Measurements from ENCODE around the gene GBX2.

Gene GBX2

DNA sequence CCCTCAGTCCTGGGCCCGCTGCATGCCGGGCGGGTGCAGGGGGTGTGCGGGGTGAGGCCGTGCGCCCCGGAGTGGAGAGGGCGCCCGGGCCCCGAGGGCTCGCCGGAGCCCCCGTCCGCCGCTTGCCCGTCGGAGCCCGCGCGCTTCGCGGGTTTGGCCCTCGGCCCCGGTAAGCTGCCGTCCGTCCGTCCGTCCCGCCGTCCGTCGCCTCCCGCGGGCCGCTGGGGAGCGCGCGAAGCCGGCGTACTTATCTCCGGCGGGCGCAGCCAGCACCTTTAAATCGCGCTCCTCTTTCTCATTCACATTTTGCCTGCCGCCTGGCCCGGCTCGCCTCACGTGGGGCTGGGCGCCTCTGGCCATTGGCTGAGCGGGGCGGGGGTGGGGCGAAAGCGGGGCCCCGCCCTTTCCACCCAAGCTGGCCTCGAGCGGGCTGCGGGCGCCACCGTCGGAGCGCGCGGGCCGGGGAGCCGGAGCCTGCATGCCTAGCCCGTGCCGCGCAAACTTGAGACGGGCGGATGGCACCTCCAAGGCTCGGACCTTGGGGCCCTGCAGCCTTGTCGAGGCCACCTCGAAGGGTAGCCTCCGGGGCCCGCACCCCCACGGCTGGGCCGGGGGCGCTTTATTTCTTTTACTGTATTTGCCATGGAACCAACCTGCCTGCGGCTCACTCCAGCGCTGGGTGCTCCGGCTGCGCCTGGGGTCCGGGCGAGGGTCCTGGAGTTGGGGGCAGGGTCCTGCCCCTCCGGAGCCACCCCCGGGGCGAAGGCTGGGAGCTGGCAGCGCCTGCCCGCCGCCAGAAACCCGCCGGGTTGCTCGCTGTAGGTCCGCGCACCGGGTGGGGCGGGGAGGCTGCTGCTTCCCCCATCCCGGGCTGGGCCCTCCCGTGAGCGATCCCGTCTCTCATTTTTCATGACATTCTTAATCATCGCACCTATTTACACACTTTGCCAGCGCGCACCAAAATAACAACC is at the start of gene GBX2:
Gene GBX2 (minus strand): TSS at position 277 of the 971 bp plus-strand sequence. CDS start 415 bp downstream, outside the sequence.
- DNase-seq, result peak; percentile 73

DNA sequence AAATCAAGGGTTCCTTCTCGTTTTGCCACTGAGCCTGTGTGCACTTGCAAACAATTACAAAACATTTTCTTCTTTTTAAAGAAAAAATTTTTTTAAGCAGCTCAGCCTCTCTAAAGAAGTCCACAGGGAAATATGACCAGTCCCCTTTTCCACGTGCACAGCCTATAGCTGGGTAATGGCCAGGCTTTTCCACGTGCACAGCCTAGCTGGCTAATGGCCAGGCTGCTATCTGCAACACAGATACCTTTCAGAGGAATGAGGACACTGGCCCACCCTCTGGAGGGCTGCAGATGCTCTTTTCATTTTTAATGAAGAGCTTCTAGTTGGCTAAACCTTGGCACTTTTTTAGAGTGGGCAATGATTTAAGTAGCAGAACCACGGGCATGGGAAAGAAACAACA is 49.7 kb upstream of the GBX2 start:
- peak; percentile 59 for DNase-seq

DNA sequence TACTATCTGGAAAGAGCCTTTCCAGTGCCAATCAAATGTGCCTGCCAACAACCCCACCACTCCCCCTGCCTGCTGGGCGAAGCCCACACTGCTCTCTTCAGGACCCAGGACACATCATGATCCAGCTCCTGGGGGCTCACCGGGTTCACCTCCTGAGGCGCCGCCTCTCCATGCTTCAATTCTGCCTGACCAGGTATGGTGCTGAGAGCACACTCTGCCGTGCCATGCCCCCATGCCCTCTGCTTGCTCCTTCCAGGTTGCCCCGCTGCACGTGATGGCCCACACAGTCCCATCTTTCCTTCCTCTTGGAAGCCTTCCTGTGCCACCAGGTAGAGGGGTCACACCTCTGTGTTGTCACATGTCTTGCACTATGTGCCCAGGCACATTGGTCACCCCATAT is 48.5 kb upstream of the GBX2 start:
- DNase-seq, result no peak

DNA sequence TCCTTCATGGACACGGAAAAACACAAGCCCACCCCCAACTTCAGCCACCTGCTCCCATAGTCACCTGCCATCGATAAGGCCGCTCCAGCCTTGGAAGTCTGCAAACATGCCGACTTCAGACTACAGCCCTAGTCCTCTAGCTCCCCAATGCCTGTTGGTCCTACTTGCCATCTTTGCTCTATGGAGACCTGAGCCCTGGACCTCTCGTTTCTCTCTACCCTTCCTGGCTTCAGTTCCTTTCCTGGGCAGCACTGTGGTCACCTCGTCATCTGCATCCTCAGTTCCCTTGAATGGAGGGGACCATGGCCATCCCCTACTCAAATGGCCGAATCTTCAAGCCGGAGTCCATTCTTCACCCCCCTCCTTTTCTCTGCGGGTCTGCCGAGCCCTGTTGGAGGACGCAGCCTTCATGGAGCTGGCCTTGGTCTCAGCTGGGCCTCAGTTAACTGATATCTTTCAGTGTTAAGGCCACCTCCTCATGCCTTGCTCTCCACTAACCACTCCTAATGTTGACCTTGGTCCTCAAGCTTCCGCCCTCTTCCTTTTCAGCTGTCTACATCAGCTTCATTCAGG is 47.7 kb upstream of the GBX2 start:
- DNase-seq, result no peak

DNA sequence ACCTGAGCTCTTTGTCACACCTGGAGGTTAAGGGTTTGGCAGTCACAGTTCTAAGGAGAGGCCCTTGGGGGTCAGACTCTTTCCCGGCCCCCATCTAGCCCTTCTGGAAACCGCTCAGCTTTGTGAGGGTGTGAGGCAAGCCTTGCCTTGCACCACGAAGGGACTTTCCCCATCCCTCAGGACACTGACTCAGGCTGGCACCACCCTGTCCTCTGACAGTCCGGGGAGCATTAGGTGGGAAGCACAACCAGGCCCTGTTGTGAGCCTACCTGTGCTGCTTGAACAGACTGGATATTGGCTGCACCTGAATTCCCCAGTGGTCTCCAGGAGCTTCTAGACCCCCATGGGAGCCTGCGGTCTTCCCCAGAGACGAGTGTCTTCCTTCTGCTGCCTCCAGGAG is 47.0 kb upstream of the GBX2 start:
- no peak for DNase-seq

DNA sequence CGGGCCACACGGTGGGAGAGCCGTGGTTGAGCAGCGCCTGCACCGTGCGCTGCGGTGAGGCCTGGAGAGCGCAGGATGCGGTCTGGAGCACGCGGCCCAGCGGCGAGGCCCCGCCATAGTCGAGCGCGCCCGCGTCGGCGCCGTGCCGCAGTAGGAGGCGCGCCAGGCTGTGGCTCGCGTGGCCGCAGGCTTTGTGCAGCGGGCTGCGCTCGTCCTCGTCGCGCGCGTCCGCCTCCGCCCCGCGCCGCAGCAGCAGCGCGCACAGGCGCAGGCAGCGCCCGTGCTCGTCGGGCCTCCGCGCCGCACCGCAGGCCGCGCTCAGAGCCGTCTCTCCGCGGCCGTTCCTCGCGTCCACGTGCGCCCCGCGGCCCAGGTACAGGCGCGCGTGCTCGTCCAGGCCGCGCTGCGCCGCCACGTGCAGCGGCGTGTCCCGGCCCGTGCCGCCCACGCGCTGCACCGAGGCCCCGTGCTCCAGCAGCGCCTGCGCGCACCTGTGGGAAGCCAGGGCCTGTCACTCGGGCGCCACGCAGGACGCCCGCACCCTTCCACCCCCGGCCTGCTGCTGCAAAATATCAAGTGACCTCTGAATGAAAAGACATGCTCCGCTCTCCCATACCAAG is 46.3 kb upstream of the GBX2 start:
- DNase-seq, result no peak

DNA sequence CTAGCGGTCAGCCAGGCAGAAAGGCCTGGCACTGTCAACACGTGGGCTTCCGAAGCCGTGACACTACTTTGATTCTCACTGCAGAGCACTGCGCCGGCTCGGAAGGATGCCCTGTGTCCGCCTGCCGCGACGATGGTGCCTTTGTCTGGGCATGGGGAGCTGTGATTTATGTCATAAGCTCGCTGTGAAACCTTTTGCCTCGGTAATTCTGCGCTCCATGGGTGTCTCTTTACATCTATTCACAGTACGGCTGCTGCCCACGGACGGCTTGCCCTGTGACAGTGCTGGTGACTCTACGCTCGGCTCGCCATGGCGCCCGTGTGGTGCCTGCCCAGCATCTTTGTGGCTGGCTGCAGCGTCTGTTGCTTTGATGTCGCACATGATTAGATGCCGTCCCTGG is 43.1 kb upstream of the GBX2 start:
- no peak for DNase-seq

DNA sequence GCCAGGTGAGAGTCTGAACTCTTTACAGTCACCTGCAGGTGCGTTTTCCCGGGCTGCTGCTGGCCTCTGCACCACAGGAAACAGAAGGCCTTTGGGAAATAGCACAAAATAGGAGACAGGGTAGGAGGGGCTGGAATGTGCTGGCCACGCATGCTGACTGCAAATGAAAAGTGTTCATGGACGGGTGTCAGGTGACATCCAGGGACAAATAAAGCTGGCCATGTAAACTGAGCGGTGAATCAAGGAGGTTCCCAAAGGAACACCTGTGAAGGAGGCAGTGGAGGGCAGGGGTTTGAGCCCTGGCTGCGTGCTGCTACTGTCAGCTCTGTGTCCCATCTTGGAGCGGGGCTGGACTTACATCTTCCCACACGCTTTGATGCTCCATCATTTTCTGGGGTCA is 42.4 kb upstream of the GBX2 start:
- DNase-seq, result no peak

DNA sequence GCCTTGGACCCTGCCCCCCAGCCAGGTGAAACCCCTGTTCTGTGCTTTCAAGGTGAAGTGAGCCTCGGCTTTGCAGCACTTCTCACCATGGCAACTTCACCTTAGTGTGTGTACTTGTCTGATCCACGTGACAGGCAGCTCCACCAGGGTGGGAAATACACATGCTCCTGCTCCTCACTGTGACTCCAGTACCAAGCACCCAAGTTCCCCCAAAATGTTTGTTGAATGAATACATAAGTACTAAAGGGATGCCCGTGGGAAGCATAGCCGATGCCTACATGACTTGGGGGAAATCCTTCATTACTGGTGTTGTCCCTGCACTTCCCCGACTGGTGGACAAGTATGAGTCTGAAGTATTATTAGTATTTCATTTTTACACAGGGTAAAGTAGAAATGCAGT is 41.8 kb upstream of the GBX2 start:
- DNase-seq, result no peak

DNA sequence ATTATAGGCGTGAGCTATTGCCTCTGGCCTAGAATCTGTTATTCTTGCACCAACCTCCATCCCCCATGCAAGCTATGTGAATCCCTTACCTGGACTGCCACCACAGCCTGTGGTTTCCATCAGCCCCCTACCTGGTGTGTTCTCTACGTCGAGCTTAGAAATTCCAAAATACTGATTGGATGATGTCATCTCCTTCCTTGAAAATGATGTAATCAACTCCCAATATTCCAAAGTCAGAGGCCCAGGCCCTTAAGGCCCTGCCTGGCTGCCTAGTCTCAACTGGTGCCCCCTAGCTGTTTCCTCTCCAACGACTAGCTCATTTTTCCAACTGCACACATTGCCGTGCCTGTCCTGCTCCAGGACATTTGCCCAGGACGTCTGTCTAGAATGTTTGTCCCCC is 41.3 kb upstream of the GBX2 start:
- DNase-seq, result no peak

DNA sequence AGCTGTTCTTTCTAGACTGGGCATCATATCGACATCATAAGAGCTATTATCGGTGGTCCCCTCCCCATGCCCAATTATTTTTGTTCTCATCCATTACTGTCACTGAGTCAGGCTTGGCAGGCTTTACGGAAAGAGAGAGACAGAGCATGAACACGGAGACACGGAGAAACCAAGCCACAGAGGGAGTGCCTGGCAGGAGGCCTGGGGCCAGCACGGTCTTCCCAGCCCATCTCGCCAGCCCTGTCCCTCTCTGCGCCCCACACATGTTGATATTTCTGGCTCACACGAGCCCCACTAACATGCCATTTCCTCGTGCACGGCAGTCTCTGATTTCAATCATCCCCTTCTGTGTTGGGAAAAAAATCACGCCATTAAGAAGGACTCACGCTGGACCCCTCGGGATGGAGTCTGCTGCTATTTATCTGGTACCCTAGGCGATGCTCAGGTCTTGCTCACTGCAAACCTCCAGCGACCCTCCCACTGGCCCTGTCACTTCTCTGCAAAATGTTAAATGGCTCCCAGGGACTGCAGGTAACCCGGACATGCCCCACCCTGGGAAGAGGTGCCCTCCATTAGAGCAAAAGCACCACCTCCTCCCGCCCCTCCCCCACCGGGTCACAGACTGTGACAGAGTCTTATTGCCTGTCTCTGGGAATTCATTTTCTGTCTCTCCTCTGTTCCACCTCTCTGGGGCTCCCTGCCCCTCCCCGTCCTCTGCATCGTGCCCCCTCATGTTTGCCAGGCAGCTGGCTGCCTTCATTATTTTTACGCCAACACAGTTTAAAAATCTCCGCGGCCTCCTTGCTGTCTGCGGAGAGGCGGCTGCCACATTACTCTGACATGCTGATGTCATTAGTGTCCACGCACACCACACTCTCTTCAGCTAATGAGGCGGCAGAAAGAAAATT is 40.1 kb upstream of the GBX2 start:
- no peak for DNase-seq

DNA sequence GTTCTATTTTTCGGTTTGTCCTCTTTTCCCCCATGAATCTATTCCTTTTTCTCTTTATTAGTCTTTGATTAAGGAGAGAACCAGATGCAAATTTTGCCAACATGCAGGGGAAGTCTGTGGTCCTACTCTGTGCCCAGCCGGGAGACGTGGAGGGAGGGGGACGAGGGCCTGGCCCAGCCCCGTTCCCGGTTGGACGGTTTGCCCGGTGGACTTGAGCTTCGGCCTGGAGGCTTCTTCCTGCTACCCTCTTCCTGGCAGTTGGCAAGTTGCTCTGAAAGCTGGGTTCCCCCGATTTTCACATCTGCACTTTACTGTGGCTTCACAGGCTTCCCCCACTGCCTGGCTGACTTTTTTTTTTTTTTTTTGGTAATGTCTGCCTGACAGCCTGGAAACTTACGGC is 39.3 kb upstream of the GBX2 start:
- no peak for DNase-seq

DNA sequence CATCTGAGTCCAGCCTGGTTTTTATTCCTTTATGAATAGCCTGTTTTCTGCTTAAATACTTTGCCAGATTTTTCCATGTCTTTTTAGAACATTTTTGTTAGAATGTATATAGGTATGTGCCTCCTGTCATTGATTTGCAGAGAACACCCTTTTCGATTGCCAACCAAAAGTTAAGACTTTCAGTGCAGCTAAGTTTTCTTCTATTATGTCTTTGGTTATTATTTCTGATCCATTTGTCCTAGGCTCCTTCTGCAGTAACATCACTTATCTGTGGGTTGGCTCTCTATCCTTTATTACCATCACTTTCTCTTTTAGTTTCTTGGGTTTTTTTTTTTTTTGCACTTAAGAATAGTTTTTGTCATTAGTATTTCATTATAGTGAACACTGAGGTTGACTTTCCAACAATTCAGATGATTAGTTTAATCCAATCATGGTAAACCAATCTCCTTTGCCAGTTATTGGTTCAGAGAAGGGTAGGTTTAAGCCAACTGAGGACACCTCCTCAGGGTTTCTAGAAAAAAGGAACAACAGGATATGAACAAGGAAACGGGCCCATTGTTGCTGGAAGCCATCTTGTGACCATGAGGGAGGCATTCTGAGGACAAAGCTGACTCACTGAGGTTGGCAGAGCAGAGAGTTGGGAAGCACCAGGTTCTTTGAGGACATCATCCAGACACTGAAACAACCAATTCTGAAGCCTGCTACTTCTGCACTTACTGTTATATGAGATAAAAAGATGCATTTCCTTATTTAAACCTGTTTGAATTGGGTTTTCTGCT is 37.9 kb upstream of the GBX2 start:
- no peak for DNase-seq

DNA sequence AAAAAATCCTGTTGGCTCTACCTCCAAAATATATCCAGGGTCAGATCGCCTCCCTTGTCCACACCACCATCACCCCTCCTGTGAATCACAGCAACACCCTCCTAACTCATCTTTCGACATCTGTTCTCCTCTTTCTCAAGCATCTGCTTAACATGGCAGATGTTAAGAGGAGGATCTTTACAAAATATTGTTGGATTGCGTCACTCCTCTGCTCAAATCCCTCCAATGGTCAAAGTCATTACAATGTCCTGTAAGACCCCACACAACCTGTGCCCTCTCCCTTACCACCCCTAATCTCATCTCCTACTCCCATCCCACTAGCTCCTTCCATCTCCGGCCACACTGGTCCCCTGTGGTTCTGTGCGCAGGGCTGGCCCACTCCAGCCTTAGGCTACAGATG is 36.8 kb upstream of the GBX2 start:
- peak; percentile 6 for DNase-seq

DNA sequence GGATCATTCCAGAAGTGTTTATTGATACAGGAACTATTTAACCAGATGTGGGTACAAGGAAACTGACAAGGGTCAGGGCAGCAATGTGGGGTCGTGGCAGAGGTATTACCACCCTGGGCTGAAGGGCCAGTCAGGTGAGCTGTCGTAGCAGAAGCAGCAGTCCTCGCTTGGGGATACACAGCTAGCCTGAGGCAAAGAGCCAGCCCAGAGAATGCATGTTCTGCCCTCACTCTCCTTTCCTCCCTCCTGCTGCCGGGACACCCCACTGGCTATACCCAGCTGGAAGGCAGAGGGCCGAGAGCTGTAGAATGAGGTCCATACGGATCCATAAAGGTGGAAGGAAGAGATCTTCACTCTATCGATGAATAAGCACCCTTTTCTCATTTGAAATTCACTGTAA is 32.2 kb upstream of the GBX2 start:
- DNase-seq, result no peak

DNA sequence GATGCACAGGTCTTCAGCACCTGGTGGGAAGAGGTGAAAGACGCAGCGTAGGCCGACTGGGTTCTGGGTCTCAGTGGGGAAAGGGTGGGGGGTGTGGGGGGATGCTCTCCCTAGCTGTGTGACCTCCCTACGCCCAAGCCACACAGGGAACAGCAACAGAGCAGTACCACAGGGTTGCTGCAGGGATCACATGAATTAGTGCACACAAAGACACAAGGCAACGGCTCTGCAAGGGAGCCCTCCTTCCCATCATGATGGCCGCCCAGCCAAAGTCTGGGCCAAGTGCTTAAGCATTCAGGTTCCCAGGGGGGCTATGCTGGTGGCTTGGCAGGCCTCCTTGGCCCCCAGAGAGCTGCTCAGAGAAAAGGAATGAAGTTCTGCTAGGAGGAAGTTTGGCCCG is 28.2 kb upstream of the GBX2 start:
- no peak for DNase-seq

DNA sequence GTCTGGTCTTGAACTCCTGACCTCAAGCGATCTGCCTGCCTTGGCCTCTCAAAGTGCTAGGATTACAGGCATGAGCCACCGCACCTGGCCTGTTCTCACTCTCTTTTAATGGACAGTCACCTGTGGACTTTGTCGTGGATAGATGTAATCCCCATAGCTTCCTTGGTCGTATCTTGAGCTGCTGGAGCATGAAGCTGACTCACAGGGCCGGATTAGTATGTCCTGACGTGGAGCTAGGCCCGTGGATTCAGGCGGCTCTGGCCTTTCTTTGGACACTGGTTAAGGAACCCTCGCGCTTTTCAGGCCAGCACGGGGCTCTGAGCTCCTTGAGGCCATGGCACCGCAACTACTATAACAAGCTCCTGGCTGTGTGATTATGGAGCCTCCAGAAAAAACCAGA is 27.5 kb upstream of the GBX2 start:
- DNase-seq, result no peak

DNA sequence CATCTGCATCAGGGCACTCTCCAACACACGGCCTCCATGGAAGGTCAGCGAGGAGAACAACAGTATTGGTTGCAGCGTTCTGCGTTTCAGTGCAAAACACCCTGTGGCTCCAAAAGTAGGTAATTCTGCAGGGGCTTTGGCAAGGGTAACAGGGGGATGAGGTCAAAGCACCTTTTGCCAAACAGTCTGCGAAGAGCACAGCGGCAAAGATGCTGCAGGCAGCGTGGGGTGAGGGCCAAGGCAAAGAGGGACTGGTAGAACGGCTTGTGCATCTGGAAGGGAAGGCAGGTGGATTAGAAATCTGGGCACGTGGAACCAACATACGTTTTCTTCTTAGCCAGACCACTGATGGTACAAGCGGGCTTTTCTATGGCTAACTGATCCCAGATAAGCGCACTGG is 26.6 kb upstream of the GBX2 start:
- no peak for DNase-seq

DNA sequence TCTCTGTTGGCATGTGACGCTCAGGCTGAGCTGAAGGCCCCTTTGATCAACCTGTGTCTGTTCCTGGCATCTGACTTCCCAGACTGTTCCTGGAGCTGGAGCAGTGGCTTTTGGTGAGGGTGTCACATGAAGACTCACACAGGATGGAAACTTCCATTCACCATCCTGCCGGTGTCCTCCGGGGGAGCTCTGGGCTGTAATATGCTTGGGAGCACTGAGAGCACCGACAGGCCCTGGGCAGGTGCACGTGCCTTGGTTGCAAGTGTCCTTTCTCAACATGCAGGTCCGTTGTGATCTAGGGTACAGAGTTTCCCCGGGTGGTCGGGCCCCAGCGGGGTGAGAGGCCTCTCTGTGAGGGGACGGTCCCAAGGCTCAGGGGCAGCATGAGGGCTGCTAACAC is 24.8 kb upstream of the GBX2 start:
- no peak for DNase-seq

DNA sequence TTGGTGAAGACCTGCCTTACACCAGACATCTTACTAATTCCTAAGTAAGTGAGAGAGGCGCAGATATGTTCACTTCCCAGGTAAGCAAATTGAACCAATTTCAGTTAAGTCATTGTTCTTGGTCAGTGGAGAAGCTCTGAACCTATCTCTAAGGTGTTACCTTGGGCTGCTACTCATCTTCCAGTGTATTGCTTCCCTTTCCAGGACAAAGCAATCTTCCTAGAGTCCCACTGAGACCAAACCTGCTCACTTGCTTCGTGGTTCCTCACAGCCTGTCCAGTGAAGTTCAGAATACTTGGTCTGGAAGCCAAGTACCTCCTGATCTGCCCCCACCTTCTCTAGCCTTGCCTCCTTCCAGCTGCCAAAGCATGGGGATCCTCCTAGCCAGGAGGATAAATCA is 22.5 kb upstream of the GBX2 start:
- DNase-seq, result no peak

DNA sequence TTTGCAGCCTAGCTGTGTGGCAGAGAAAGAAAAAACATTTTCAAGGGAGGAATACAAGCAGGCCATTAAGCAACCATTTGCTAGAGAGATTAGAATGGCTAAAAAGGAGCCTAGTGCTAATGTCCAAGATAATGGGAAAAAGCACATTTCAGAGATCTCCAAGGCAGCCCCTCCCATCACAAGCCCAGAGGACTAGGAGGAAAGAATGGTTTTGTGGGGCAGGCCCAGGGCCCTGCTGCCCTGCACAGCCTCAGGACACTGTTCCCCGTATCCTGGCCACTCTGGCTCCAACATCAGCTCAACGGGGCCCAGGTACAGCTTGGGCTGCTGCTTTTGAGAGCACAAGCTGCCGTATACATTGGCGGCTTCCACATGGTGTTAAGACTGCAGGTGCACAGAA is 16.5 kb upstream of the GBX2 start:
- no peak for DNase-seq

DNA sequence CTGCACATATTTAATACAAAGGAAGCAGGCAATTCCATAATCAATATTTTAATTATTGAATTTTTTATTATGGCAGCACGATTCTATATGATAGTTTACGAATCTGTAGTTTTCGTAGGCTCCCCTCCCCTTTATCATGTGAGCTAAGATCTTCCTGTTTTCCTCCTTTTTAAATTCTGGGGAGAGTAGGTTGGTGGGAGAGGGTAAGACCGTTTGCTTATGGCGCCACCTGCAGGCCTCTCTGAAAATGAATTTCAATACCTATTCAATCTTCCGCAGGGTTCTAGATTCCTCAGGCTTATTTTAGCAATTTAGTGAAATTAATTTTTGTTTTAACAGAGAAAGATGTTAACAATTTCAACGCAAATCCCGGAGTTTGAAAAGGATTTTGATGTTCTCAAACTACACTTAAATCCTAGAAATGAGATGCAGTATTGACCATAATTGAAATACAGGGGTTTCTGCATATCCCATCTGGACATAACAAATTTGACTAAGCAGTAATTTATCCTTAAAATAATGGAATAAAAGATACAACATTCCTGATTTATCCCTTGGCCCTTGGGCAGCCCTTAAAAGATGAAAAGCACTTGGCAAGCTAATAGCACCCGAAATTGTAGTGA is 12.8 kb upstream of the GBX2 start:
- DNase-seq, result peak; percentile 48
